GM12878 (cell line): Measurements from ENCODE around the gene SAMD1. TPM values are rescaled to one million over a fixed set of nuclear protein-coding genes. Genes with fewer than 3 reads are reported as not detected.

Experiments used
- CEBPB ChIP-seq, 2 experiments: fragments of 150-350 bp in 1 of 2; IDR thresholded peaks; 2 replicates each; pipeline ENCODE4 v1.6.1; 2012 to 2014; ENCODE audit warnings: low read depth in 2 of 2, low read length in 2 of 2, borderline replicate concordance in 1 of 2, inconsistent platforms in 1 of 2
- CEBPZ ChIP-seq: fragments of 150-350 bp; IDR thresholded peaks from 2 replicates; pipeline ENCODE4 v1.6.1; 2016; ENCODE audit warnings: low read depth, low read length
- CHD1 ChIP-seq: IDR thresholded peaks from 2 replicates; pipeline ENCODE4 v1.6.1; 2012; ENCODE audit warnings: low read depth, low read length, improper control_type of control experiment
- CREM ChIP-seq: IDR thresholded peaks from 2 replicates; pipeline ENCODE4 v1.6.1; 2014; ENCODE audit warnings: antibody characterized with exemption, low read depth
- E2F4 ChIP-seq: IDR thresholded peaks from 2 replicates; pipeline ENCODE4 v1.6.1; 2012; ENCODE audit warnings: low read depth, low read length, improper control_type of control experiment
- EGR1 ChIP-seq, 2 experiments: IDR thresholded peaks; 1 replicate in 1 of 2; 2 replicates in 1 of 2; pipeline ENCODE4 v1.6.1; 2011 to 2012; ENCODE audit warnings: low read depth in 2 of 2, low read length in 2 of 2, borderline replicate concordance in 1 of 2, mild to moderate bottlenecking in 1 of 2, moderate library complexity in 1 of 2
- ESRRA ChIP-seq: IDR thresholded peaks from 2 replicates; pipeline ENCODE4 v1.6.1; 2012; ENCODE audit warnings: mild to moderate bottlenecking, low read length, improper control_type of control experiment
- HDAC2 ChIP-seq: fragments of 200-600 bp; sonication (generic); IDR thresholded peaks from 2 replicates; pipeline ENCODE4 v1.6.1; 2017
- IRF4 ChIP-seq: IDR thresholded peaks from 2 replicates; pipeline ENCODE4 v1.6.1; 2011; ENCODE audit warnings: low read depth, low read length
- IRF5 ChIP-seq: fragments of 450-650 bp; IDR thresholded peaks from 2 replicates; pipeline ENCODE4 v1.6.1; 2017; ENCODE audit warnings: borderline replicate concordance
- MTA2 ChIP-seq: fragments of 450-650 bp; IDR thresholded peaks from 2 replicates; pipeline ENCODE4 v1.6.1; 2016; ENCODE audit warnings: low read depth, mild to moderate bottlenecking, moderate library complexity
- NFYB ChIP-seq: IDR thresholded peaks from 2 replicates; pipeline ENCODE4 v1.6.1; 2011; ENCODE audit warnings: low read depth, mild to moderate bottlenecking, low read length, improper control_type of control experiment, moderate library complexity; ENCODE audit not compliant: insufficient read depth
- NR2F1 ChIP-seq: fragments of 450-650 bp; conservative IDR thresholded peaks from 2 replicates; pipeline ENCODE4 v1.6.1; 2017; ENCODE audit warnings: mild to moderate bottlenecking
- NRF1 ChIP-seq: conservative IDR thresholded peaks from 2 replicates; pipeline ENCODE4 v1.6.1; 2011; ENCODE audit warnings: mild to moderate bottlenecking, low read depth, low read length, improper control_type of control experiment
- POLR2AphosphoS2 ChIP-seq: IDR thresholded peaks from 2 replicates; pipeline ENCODE4 v1.6.1; 2011; ENCODE audit warnings: low read depth, mild to moderate bottlenecking, low read length, improper control_type of control experiment, moderate library complexity
- RFX5 ChIP-seq: IDR thresholded peaks from 2 replicates; pipeline ENCODE4 v1.6.1; 2011; ENCODE audit warnings: low read depth, low read length, improper control_type of control experiment
- SMAD5 ChIP-seq: IDR thresholded peaks from 2 replicates; pipeline ENCODE4 v1.6.1; 2016; ENCODE audit warnings: antibody characterized with exemption, low read depth
- TCF12 ChIP-seq: IDR thresholded peaks from 2 replicates; pipeline ENCODE4 v1.6.1; 2011; ENCODE audit warnings: low read depth, mild to moderate bottlenecking, low read length
- YY1 ChIP-seq: IDR thresholded peaks from 2 replicates; pipeline ENCODE4 v1.6.1; 2011; ENCODE audit warnings: low read depth, mild to moderate bottlenecking, low read length
- ZBTB11 ChIP-seq: fragments of 450-650 bp; formaldehyde crosslinking; IDR thresholded peaks from 2 replicates; pipeline ENCODE4 v1.5.0; 2022; ENCODE audit warnings: mild to moderate bottlenecking, missing genetic modification characterization
- ZNF217 ChIP-seq: fragments of 450-650 bp; IDR thresholded peaks from 2 replicates; pipeline ENCODE4 v1.6.1; 2017; ENCODE audit warnings: antibody characterized with exemption, mild to moderate bottlenecking
- ZNF24 ChIP-seq: fragments of 450-650 bp; IDR thresholded peaks from 2 replicates; pipeline ENCODE4 v1.6.1; 2017; ENCODE audit warnings: antibody characterized with exemption, mild to moderate bottlenecking
- ZNF384 ChIP-seq: IDR thresholded peaks from 2 replicates; pipeline ENCODE4 v1.6.1; 2012; ENCODE audit warnings: low read depth, mild to moderate bottlenecking, low read length, improper control_type of control experiment, borderline replicate concordance
- polyA plus RNA-seq, 11 experiments: library from polyadenylated mRNA; depleted of rRNA in 4 of 11; unstranded in 6 of 11; stranded (reverse) in 5 of 11; fragments of >200 nt; fragmentation: Nextera tagmentation in 4 of 11; fragmentation: Illumina TruSeq in 1 of 11; extraction: Ambion mirVana in 4 of 11; extraction: Trizol in 1 of 11; gene quantifications; 1 replicate in 1 of 11; 2 replicates in 10 of 11; pipeline versions ENCODE4 v1.2.1 to v1.2.3, GENCODE V29; 2011 to 2016; ENCODE audit warnings: inconsistent platforms in 2 of 11, missing spikeins in 2 of 11, low read depth in 1 of 11
- total RNA-seq, 4 experiments: library from RNA; depleted of rRNA in 3 of 4; stranded (reverse); fragments of >200 nt in 3 of 4; fragmentation: Illumina TruSeq in 1 of 4; extraction: Trizol in 1 of 4; gene quantifications; 2 replicates each; pipeline versions ENCODE4 v1.2.1 to v1.2.3, GENCODE V29; 2013 to 2021

Gene SAMD1
- total and polyA plus RNA-seq, 10 of the 15 experiments (the other 5 are each of a cell fraction or from before 2014, with no cell fraction given): 3.0 to 71.7 (median 19.3) TPM

GRCh38 chr19:14073261-14073924, 17.2 kb downstream of the SAMD1 start (continued):
- TF ChIP-seq ZBTB11 (CRISPR knock-in tag): no peak
- TF ChIP-seq CEBPB (IDR thresholded peaks at IDR 0.05; ENCODE audit: borderline replicate concordance in 1 of 2, low read depth in 2 of 2, low read length in 2 of 2): no peak
- TF ChIP-seq NR2F1: peak; percentile 67; the same call in 1 of the 2 replicates
- TF ChIP-seq POLR2AphosphoS2: no peak
- TF ChIP-seq CEBPZ: no peak
- TF ChIP-seq ZNF384: no peak
- TF ChIP-seq EGR1 (IDR thresholded peaks at IDR 0.05; ENCODE audit: borderline replicate concordance in 1 of 2, low read depth in 2 of 2, low read length in 2 of 2): no peak; a peak in 1 of 3 replicates
- TF ChIP-seq SMAD5: no peak
- TF ChIP-seq TCF12: no peak
- no peak for TF ChIP-seq HDAC2
- TF ChIP-seq ZNF217: peak; percentile 70
- no peak for TF ChIP-seq IRF5
- TF ChIP-seq NRF1: no peak; the same call in 1 of the 2 replicates
- no peak for TF ChIP-seq E2F4
- no peak for TF ChIP-seq RFX5
- peak; percentile 53; the same call in 1 of the 2 replicates for TF ChIP-seq YY1
- TF ChIP-seq IRF4: no peak
- no peak for TF ChIP-seq MTA2
- no peak for TF ChIP-seq NFYB
- TF ChIP-seq ZNF24: no peak
- no peak for TF ChIP-seq CHD1
- TF ChIP-seq CREM: no peak
- no peak for TF ChIP-seq ESRRA
